Panc1 (cell line): Measurements from ENCODE around the gene FBLN1. TPM values are rescaled to one million over a fixed set of nuclear protein-coding genes. Genes with fewer than 3 reads are reported as not detected.

Experiments
- ATAC-seq: fragments of 200-7000 bp; cut with Tn5 transposase; 2 replicates; pipeline ENCODE4 v1.9.1; 2020; ENCODE audit warnings: mild to moderate bottlenecking, moderate library complexity
- BruUV-seq: library from RNA; stranded (reverse); fragments of 400-500 nt; replicated peaks from 2 replicates; lab custom pipeline; 2021; lab: Mats Ljungman, UMichigan
- CTCF ChIA-PET: fragments of 300-600 bp; sonication (Branson Sonifier 250); formaldehyde crosslinking; loops from one replicate; lab custom pipeline; 2022; ENCODE audit warnings: antibody characterized with exemption; lab: Charles Lee
- POLR2A ChIA-PET: fragments of 300-600 bp; sonication (Branson Sonifier 250); formaldehyde crosslinking; loops from one replicate; lab custom pipeline; 2022; ENCODE audit warnings: antibody characterized with exemption; lab: Charles Lee
- DNase-seq: peaks from one replicate; pipeline ENCODE4 v3.0.0-alpha.2; 2010; ENCODE audit warnings: low read depth, low spot score
- H3K27ac ChIP-seq: 2 replicates; pipeline ENCODE4 v1.5.1; 2011; ENCODE audit warnings: mild to moderate bottlenecking, low read length, inconsistent platforms
- H3K27me3 ChIP-seq: fragments of 200-500 bp; sonication (Bioruptor generic); 2 replicates; pipeline ENCODE4 v1.6.0; 2014; ENCODE audit warnings: low read length, inconsistent platforms; ENCODE audit not compliant: control insufficient read depth, insufficient read depth
- H3K36me3 ChIP-seq: fragments of 200-500 bp; sonication (Bioruptor generic); 2 replicates; pipeline ENCODE4 v1.5.1; 2014; ENCODE audit warnings: inconsistent platforms, mild to moderate bottlenecking, low read length, moderate library complexity; ENCODE audit not compliant: control insufficient read depth, insufficient read depth
- H3K4me1 ChIP-seq: 2 replicates; pipeline ENCODE4 v1.5.1; 2011; ENCODE audit warnings: inconsistent platforms, mild to moderate bottlenecking, low read length, moderate library complexity; ENCODE audit not compliant: control insufficient read depth, insufficient read depth
- H3K4me3 ChIP-seq, 2 experiments: 2 replicates each; pipeline ENCODE4 v1.5.1; 2011 to 2012; ENCODE audit warnings: low read depth in 2 of 2, low read length in 2 of 2, mild to moderate bottlenecking in 2 of 2, inconsistent platforms in 1 of 2, moderate library complexity in 1 of 2
- H3K9me3 ChIP-seq: fragments of 200-500 bp; sonication (Bioruptor generic); 2 replicates; pipeline ENCODE4 v1.5.1; 2014; ENCODE audit warnings: low read depth, mild to moderate bottlenecking, inconsistent platforms, low read length, moderate library complexity; ENCODE audit not compliant: control insufficient read depth, insufficient read depth
- CTCF ChIP-seq: fragments of 450-650 bp; IDR thresholded peaks from 2 replicates; pipeline ENCODE4 v1.5.1; 2017; ENCODE audit warnings: mild to moderate bottlenecking
- POLR2AphosphoS5 ChIP-seq: IDR thresholded peaks from 2 replicates; pipeline ENCODE4 v1.6.1; 2012; ENCODE audit warnings: mild to moderate bottlenecking, low read depth, low read length, moderate library complexity
- REST ChIP-seq, 2 experiments: IDR thresholded peaks; 2 replicates each; pipeline ENCODE4 v1.6.1; 2011 to 2012; ENCODE audit warnings: low read depth in 2 of 2, control low read depth in 1 of 2, low read length in 1 of 2, mild to moderate bottlenecking in 1 of 2, moderate library complexity in 1 of 2; ENCODE audit not compliant: insufficient read depth in 1 of 2
- SIN3A ChIP-seq: IDR thresholded peaks from 2 replicates; pipeline ENCODE4 v1.6.1; 2012; ENCODE audit warnings: low read depth, mild to moderate bottlenecking, low read length, moderate library complexity, borderline replicate concordance; ENCODE audit not compliant: insufficient read depth
- TCF7L2 ChIP-seq: IDR thresholded peaks from 2 replicates; pipeline ENCODE4 v1.6.1; 2011; ENCODE audit warnings: mild to moderate bottlenecking, low read depth, low read length, inconsistent platforms
- in situ Hi-C: cut with HindIII; loops from 2 replicates; pipeline ENCODE4 v1.10.0; 2016; ENCODE audit warnings: low sequenced_read_pairs, low pct_unique_long_range_greater_than_20kb
- intact Hi-C: fragments of 100-400 bp; cut with micrococcal nuclease; formaldehyde crosslinking; loops from one replicate; pipeline ENCODE4 v1.10.0; 2022; ENCODE audit not compliant: unreplicated experiment
- total RNA-seq: library from RNA; stranded (reverse); gene quantifications from one replicate; pipeline ENCODE4 v1.2.1, GENCODE V29; 2021; ENCODE audit not compliant: unreplicated experiment

FBLN1 gene
- total RNA-seq, 1 experiment from 2014 or later, result 143 TPM

- no peak for TF ChIP-seq REST (IDR thresholded peaks at IDR 0.05; ENCODE audit: insufficient read depth in 1 of 2, low read depth in 2 of 2, low read length in 1 of 2)
- no peak for TF ChIP-seq CTCF
- BruUV-seq, result no TSS peak
- Histone ChIP-seq H3K4me1 (no peaks in the 10 kb centered on the region), H3K9me3 (no peaks in the 10 kb centered on the region), H3K36me3 (no peaks in the 10 kb centered on the region), H3K27me3 (no peaks in the 10 kb centered on the region), H3K4me3 (no peak overlapping the region), H3K27ac (no peak overlapping the region)
- ATAC-seq (no peak), DNase-seq (no peak)
- ChIA-PET POLR2A (interaction anchor here (0.7 kb wide), 1 partner anchor 33 kb away, joined by 4 read pairs; no protein-coding TSS in a partner anchor), CTCF (no interaction called here)
- intact Hi-C loops (no loop called here), in situ Hi-C loops (no loop called here)
Observed at GRCh38 chr22:45632791-45633515, 130.3 kb downstream of the FBLN1 start.

- H3K27me3 ChIP-seq, result no peaks in the 10 kb centered on the region
- CTCF ChIA-PET, result no interaction called here
- H3K4me3 ChIP-seq, result no peak overlapping the region
- POLR2A ChIA-PET, result no interaction called here
- DNase-seq (no peak), ATAC-seq (no peak)
- intact Hi-C loops (no loop called here), in situ Hi-C loops (no loop called here)
- BruUV-seq, result no TSS peak
- H3K36me3 ChIP-seq, result no peaks in the 10 kb centered on the region
- H3K9me3 ChIP-seq, result no peaks in the 10 kb centered on the region
- no peaks in the 10 kb centered on the region for H3K4me1 ChIP-seq
- H3K27ac ChIP-seq, result no peak overlapping the region
- no peak for TF ChIP-seq SIN3A
- TF ChIP-seq POLR2AphosphoS5, result no peak
- no peak for TF ChIP-seq REST (IDR thresholded peaks at IDR 0.05; ENCODE audit: insufficient read depth in 1 of 2, low read depth in 2 of 2, low read length in 1 of 2)
- no peak for TF ChIP-seq CTCF
- no peak for TF ChIP-seq TCF7L2
Observed at GRCh38 chr22:45636683-45637082, 134.0 kb downstream of the FBLN1 start.
